GOT3 (cell line): Measurements from ENCODE around the gene MAEA.
"Not testable (repeated sequence)": the region's sequence is repeated elsewhere in the genome, so short reads cannot be mapped to it uniquely, and the experiment has no call there.

Experiments
- DNase-seq: peaks from one replicate; lab custom pipeline; 2025; ENCODE audit warnings: mixed read lengths; lab: John Stamatoyannopoulos, UW

Gene MAEA

GRCh38 chr4:1335193-1335883 is 45.6 kb downstream of the MAEA start:
- not testable (repeated sequence) for DNase-seq

GRCh38 chr4:1336088-1336491 is 46.4 kb downstream of the MAEA start:
- DNase-seq, result no peak

- no peak for DNase-seq
Measured at GRCh38 chr4:1337376-1337831, 47.7 kb downstream of the MAEA start.

GRCh38 chr4:1337951-1338751 is 48.5 kb downstream of the MAEA start:
- no peak for DNase-seq

- no peak for DNase-seq
Measured at GRCh38 chr4:1338752-1339414, 49.2 kb downstream of the MAEA start.

GRCh38 chr4:1339489-1339888 is 49.8 kb downstream of the MAEA start:
- no peak for DNase-seq

- DNase-seq, result no peak
Measured at GRCh38 chr4:1340181-1340747, 50.6 kb downstream of the MAEA start.

GRCh38 chr4:1340861-1341260 is 51.2 kb downstream of the MAEA start:
- DNase-seq, result no peak

- DNase-seq, result no peak
Measured at GRCh38 chr4:1342003-1342402, 52.3 kb downstream of the MAEA start.

- no peak for DNase-seq
Measured at GRCh38 chr4:1344696-1345095, 55.0 kb downstream of the MAEA start.

GRCh38 chr4:1345903-1346780 is 56.5 kb downstream of the MAEA start:
- no peak for DNase-seq

GRCh38 chr4:1346781-1347409 is 57.2 kb downstream of the MAEA start, which contains the start of gene UVSSA:
TSS of gene UVSSA (plus strand) at chr4:1347208. CDS start at chr4:1348092, 884 bp downstream.
- DNase-seq, result peak; percentile 99

- DNase-seq, result no peak
Measured at GRCh38 chr4:1347410-1347864, 57.7 kb downstream of the MAEA start.

- no peak for DNase-seq
Measured at GRCh38 chr4:1348014-1348513, 58.4 kb downstream of the MAEA start.

- DNase-seq, result no peak
Measured at GRCh38 chr4:1348746-1349145, 59.1 kb downstream of the MAEA start.

- DNase-seq, result no peak
Measured at GRCh38 chr4:1349359-1350168, 59.9 kb downstream of the MAEA start.

- DNase-seq, result no peak
Measured at GRCh38 chr4:1350169-1350520, 60.5 kb downstream of the MAEA start.

GRCh38 chr4:1351854-1352566 is 62.3 kb downstream of the MAEA start:
- peak; percentile 14 for DNase-seq

GRCh38 chr4:1352567-1352900 is 62.8 kb downstream of the MAEA start:
- DNase-seq, result no peak
